Measurements from ENCODE around the gene ANAPC2.

Gene ANAPC2

DNA sequence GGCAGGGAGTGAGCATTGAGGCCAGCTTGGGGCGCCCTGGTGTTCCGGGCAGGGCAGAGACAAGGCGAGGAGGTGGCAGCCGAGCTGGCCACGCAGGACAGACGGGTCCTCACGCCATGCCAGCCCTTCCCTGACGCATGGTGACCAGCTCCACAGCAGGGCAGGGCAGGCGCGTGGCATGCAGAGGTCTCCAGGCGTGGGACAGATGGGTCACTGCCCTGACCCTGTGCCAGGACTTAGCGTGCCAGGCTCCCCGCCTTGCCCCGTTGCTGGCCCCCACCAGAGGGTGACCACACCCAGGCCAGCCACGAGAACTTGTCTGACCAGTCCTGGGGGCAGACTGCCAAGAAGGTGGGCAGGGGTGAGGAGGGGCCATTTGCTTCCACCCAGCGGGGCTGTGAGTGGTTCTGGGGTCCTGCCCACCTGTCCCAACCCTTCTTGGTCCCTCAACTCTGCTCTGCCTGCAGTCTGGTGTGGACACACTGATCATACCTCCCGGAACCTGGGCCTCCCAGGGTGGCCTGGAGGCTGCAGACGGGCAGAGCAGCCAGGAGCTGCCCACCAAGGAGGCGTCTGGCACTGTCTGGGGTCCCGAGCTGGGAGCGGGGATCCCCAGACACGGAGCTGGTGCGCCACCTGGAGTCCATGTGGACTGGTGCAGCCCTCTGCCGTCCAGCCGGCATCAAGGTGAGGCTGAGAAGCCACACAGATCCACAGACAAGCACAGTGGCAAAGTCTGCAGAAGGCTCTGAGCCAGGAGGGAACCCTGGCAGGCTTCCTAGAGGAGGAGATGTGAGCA lies 38.9 kb upstream of the ANAPC2 start, which contains the start of gene RNF224:
TSS of gene RNF224 (plus strand) at position 449 of the 799 bp plus-strand sequence. CDS start 834 bp downstream, outside the sequence.
- DNase-seq (ENCODE audit: low spot score): peak; percentile 70

GRCh38 chr9:137226338-137227053 lies 38.1 kb upstream of the ANAPC2 start:
- DNase-seq (ENCODE audit: low spot score): no peak

GRCh38 chr9:137225699-137226331 lies 37.5 kb upstream of the ANAPC2 start:
- DNase-seq (ENCODE audit: low spot score): no peak

DNA sequence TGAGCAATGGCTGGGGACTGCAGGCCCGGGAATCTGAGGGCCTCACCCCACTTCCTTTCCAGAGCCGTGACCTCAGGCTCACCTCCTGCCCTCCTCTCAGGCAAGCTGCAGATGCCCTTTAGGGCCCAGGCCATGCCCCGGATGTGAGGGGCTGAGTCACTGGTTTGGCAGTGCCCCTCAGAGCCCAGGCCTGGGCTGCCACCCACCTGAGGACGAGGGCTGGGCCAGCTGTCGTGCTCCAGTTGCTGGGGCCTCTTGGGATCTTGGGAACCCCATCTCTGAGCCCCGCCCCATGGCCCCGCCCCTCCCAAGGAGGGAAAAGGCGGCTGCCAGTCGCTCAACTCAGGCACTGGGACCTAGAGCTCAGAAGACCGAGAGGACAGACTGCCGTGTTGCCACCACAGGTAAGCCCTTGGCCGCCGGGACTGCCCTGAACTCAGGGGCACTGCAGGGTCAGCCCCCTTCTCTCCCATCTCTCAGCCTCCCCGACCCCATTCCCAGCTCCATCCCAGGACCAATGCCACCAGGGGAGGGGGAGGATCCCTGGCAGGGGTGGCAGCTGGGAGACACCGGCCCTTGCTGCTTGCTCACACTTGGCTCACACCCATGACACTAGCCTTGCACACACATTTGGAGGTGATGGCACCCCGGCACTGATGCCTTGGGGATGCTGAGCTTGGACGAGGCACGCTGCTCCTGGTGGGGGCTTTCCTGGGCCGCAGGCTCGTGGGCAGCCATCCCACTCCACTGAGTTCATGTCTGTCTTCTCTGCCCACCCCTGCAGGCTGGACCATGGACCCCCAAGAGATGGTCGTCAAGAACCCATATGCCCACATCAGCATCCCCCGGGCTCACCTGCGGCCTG lies 36.7 kb upstream of the ANAPC2 start, which contains the start of gene CYSRT1:
TSS of gene CYSRT1 (plus strand) at position 345 of the 865 bp plus-strand sequence. CDS start at position 793, 448 bp downstream.
- DNase-seq (ENCODE audit: low spot score): no peak

GRCh38 chr9:137223078-137223970 lies 35.0 kb upstream of the ANAPC2 start:
- DNase-seq (ENCODE audit: low spot score): peak; percentile 99

GRCh38 chr9:137222190-137223077 lies 34.1 kb upstream of the ANAPC2 start, which contains the start of gene RNF208:
RNF208 (minus strand) TSS chr9:137222240; CDS start chr9:137221212, 1,028 bp downstream.
- no peak for DNase-seq (ENCODE audit: low spot score)

DNA sequence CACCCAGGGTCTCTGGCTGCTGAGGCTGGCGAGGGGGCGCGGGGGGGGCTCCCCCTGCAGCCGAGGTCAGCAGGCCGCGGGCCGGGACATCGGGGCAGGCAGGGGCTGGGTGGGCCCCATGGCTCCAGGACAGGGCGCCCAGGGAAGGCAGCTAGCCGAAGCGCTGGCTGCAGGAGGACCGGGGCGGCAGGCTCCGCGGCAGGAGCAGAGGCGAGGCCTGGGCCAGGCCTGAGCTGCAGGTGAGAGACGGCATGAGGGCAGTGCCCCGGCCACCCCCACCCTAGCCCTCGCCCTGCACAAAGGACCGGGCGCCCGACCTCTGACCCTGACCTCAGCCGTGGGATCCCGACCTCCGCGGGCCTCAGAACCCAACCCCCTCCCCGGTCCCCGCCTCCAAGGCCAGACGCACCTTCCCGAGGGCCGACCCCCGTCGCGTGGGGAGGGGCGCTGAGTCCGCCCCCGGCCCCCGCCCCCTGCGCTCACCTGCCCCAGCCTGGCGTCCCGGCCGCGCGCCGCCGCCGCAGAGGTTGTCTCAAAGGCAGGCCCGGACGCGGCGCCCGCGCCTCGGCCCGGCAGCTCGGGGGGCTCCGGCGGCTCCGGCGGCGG lies 33.2 kb upstream of the ANAPC2 start:
- no peak for DNase-seq (ENCODE audit: low spot score)

DNA sequence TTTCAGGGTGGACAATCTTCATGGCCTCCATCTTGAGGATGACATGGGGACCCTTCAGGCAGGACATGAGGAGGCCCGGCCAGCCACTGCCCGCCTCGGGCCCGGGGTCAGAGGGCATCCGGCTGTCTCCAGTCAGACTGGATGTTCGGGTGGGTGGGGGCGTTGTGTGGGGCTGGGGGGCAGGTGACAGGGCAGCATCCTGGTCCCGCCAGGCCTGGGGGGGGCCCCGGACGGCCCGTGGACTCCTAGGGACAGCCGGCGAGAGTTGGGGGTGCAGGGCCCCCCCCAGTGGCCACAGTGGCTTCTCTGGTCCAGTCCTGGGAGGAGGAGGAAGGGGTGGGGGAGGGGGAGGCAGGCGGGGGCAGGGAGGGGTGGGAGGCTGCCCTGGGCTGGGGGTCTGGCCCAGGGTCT lies 32.7 kb upstream of the ANAPC2 start:
- DNase-seq (ENCODE audit: low spot score): no peak

DNA sequence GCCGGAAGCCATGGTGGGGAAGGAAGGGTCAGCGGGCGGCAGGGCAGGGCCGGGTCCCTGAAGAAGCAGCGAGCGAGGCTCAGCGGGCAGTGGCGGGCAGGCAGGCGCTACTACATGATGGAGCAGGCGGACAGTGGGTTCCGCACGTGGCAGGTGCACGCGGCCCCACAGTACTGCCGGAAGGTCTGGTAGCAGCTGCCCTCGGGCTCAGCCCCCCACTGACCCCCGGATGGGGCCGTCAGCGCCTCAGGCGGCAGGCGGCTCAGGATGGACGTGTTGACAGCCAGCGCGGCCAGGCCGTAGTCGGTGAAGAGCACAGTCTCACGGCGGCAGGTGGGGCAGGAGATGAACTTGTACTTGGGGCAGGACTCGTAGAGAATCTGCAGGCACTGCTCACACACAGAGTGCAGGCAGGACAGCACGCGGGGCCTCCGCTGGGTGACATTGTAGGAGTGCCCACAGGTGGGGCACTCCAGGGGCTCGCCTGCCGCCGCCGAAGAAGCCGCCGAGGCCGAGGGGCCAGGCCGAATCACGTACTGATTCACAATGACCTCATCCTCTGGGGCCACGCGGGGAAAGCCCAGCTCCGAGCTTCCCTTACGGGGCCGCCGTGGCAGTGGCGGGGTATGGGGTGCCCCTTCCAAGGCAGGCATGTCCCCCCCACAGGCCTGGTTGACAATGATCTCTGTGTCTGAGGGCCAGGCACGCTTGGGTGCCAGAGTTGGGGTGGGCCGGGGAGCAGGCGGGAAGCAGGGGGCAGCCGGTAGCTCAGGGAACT lies 32.1 kb upstream of the ANAPC2 start:
- no peak for DNase-seq (ENCODE audit: low spot score)

- no peak for DNase-seq (ENCODE audit: low spot score)
These were observed 31.5 kb upstream of the ANAPC2 start for GRCh38 chr9:137219757-137220316.

- no peak for DNase-seq (ENCODE audit: low spot score)
These were observed 30.5 kb upstream of the ANAPC2 start for GRCh38 chr9:137218754-137219271.

- DNase-seq (ENCODE audit: low spot score): no peak
These were observed 29.9 kb upstream of the ANAPC2 start for GRCh38 chr9:137218212-137218753.

- no peak for DNase-seq (ENCODE audit: low spot score)
These were observed 29.2 kb upstream of the ANAPC2 start for GRCh38 chr9:137217276-137218211.

DNA sequence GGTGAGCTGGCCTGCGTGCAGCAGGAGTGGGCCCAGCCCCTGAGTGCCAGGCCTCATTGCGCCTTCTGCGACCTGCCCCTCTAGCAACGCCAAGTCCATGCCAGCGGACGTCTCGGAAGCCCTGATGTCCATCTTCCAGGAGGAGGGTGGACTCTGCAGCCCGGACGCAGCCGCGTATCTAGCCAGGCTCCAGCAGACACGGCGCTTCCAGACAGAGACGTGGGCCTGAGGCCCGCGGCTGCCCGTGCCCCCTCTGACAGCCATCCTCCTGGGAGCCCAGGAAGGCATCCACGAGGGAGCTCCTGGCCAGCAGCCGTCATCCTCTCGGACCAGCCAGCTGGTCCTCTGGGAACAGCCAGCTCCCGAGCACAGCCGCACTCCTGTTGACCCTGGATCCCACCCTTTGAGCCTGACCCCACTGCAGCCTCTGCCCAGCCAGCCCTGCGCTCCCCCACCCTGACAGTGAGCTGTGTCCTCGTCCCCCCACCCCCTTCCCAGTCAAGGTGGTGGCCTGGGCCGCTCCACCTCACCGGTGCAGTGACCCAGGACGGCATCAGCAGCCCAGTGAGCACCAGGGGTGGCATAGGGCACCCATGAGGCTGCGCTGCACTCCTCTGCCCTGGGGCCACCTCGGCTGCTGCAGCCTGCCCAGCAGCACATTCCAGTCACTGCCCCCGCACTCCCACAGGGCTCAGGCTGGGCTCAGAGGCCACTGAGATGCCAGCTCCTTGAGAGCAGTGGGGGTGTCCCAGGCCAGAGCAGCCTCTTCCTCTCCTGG lies 28.0 kb upstream of the ANAPC2 start:
- DNase-seq (ENCODE audit: low spot score): no peak

DNA sequence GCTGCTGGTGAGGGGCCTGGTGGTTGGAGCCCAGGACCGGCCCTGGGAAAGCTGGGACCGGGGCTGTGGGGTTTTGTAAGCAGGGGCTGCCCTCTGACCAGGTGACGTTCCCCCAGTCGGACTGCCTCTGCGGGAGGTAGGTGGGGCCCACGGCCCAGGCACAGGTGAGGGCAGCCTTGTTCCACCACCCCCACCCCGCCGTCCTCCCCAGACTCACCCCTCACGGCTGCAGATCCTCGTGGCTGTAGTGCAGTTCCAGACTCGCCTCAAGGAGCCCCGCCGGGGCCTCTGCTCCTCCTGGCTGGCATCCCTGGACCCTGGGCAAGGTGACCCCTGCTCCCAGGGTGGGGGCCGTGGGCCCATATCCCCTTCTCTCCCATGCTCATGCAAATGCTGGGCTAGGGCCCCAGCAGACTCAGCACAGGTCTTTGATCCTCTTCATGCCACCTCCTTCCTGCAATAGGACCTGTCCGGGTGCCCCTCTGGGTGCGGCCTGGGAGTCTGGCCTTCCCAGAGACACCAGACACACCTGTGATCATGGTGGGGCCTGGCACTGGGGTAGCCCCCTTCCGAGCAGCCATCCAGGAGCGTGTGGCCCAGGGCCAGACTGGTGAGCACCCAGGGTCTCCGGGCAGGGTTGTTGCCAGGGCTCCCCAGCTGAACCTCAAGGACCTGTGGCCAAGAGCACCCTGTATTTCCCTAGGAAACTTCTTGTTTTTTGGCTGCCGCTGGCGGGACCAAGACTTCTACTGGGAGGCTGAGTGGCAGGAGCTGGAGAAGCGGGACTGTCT lies 27.0 kb upstream of the ANAPC2 start:
- DNase-seq (ENCODE audit: low spot score): no peak
